ENCODE results near the gene VSIG8.

VSIG8 gene

GRCh38 chr1:159892944-159893343 lies 30.5 kb upstream of the VSIG8 start:
- peaks cover 5% of the 10 kb centered on the region for H3K27me3 Mint-ChIP-seq
- no peak for ATAC-seq
- peaks cover 23% of the 10 kb centered on the region for H3K4me1 Mint-ChIP-seq
- peak overlapping the region; percentile 11 for H3K27ac Mint-ChIP-seq
- H3K9me3 Mint-ChIP-seq, result no peaks in the 10 kb centered on the region
- no peaks in the 10 kb centered on the region for H3K36me3 Mint-ChIP-seq
- no peak overlapping the region for H3K4me3 Mint-ChIP-seq

- ATAC-seq, result peak; percentile 84
- no peaks in the 10 kb centered on the region for H3K9me3 Mint-ChIP-seq
- peak overlapping the region; percentile 36 for H3K27ac Mint-ChIP-seq
Measured at GRCh38 chr1:159891275-159892157, 29.1 kb upstream of the VSIG8 start.

GRCh38 chr1:159890390-159890789 lies 27.9 kb upstream of the VSIG8 start:
- H3K4me3 Mint-ChIP-seq, result no peak overlapping the region
- H3K27ac Mint-ChIP-seq, result peak overlapping the region; percentile 7
- H3K36me3 Mint-ChIP-seq, result no peaks in the 10 kb centered on the region
- ATAC-seq, result no peak
- H3K4me1 Mint-ChIP-seq, result peaks cover 23% of the 10 kb centered on the region
- no peaks in the 10 kb centered on the region for H3K9me3 Mint-ChIP-seq
- H3K27me3 Mint-ChIP-seq, result no peaks in the 10 kb centered on the region

More at GRCh38 chr1:159891275-159892157, 29.1 kb upstream of the VSIG8 start:
- H3K4me1 Mint-ChIP-seq, result peaks cover 23% of the 10 kb centered on the region
- H3K27me3 Mint-ChIP-seq, result peaks cover 5% of the 10 kb centered on the region
- no peaks in the 10 kb centered on the region for H3K36me3 Mint-ChIP-seq
- no peak overlapping the region for H3K4me3 Mint-ChIP-seq

GRCh38 chr1:159889821-159890252 lies 27.4 kb upstream of the VSIG8 start:
- no peak overlapping the region for H3K4me3 Mint-ChIP-seq
- H3K36me3 Mint-ChIP-seq, result no peaks in the 10 kb centered on the region
- peak; percentile 92 for ATAC-seq
- no peaks in the 10 kb centered on the region for H3K9me3 Mint-ChIP-seq
- peak overlapping the region; percentile 7 for H3K27ac Mint-ChIP-seq
- peaks cover 23% of the 10 kb centered on the region for H3K4me1 Mint-ChIP-seq
- H3K27me3 Mint-ChIP-seq, result no peaks in the 10 kb centered on the region

- H3K9me3 Mint-ChIP-seq, result no peaks in the 10 kb centered on the region
- ATAC-seq, result peak; percentile 54
- peak overlapping the region; percentile 7 for H3K27ac Mint-ChIP-seq
- no peak overlapping the region for H3K4me3 Mint-ChIP-seq
- H3K4me1 Mint-ChIP-seq, result peaks cover 23% of the 10 kb centered on the region
- H3K36me3 Mint-ChIP-seq, result peaks cover 5% of the 10 kb centered on the region
- no peaks in the 10 kb centered on the region for H3K27me3 Mint-ChIP-seq
Measured at GRCh38 chr1:159889202-159889601, 26.7 kb upstream of the VSIG8 start.

GRCh38 chr1:159884296-159884695 lies 21.8 kb upstream of the VSIG8 start:
- ATAC-seq, result no peak
- Mint-ChIP-seq H3K36me3 (peaks cover 6% of the 10 kb centered on the region), H3K27me3 (no peaks in the 10 kb centered on the region), H3K9me3 (no peaks in the 10 kb centered on the region), H3K4me1 (peaks cover 4% of the 10 kb centered on the region), H3K27ac (no peak overlapping the region), H3K4me3 (no peak overlapping the region)

GRCh38 chr1:159883134-159883533 lies 20.7 kb upstream of the VSIG8 start:
- H3K4me1 Mint-ChIP-seq, result no peaks in the 10 kb centered on the region
- H3K9me3 Mint-ChIP-seq, result no peaks in the 10 kb centered on the region
- H3K27me3 Mint-ChIP-seq, result no peaks in the 10 kb centered on the region

GRCh38 chr1:159882527-159882862 lies 20.0 kb upstream of the VSIG8 start:
- Mint-ChIP-seq H3K27ac (no peak overlapping the region), H3K4me1 (no peaks in the 10 kb centered on the region), H3K9me3 (no peaks in the 10 kb centered on the region), H3K36me3 (peaks cover 6% of the 10 kb centered on the region), H3K27me3 (no peaks in the 10 kb centered on the region), H3K4me3 (no peak overlapping the region)
- no peak for ATAC-seq

More at GRCh38 chr1:159883134-159883533, 20.7 kb upstream of the VSIG8 start:
- no peak for ATAC-seq
- H3K4me3 Mint-ChIP-seq, result no peak overlapping the region
- H3K36me3 Mint-ChIP-seq, result peaks cover 6% of the 10 kb centered on the region
- H3K27ac Mint-ChIP-seq, result no peak overlapping the region

- Mint-ChIP-seq H3K4me1 (no peaks in the 10 kb centered on the region), H3K36me3 (peaks cover 6% of the 10 kb centered on the region), H3K27ac (no peak overlapping the region), H3K27me3 (no peaks in the 10 kb centered on the region), H3K9me3 (no peaks in the 10 kb centered on the region), H3K4me3 (no peak overlapping the region)
- no peak for ATAC-seq
Measured at GRCh38 chr1:159881622-159882526, 19.4 kb upstream of the VSIG8 start.

GRCh38 chr1:159880430-159880829 lies 18.0 kb upstream of the VSIG8 start:
- H3K27ac Mint-ChIP-seq, result no peak overlapping the region
- no peaks in the 10 kb centered on the region for H3K27me3 Mint-ChIP-seq
- no peak for ATAC-seq
- H3K4me3 Mint-ChIP-seq, result no peak overlapping the region
- H3K9me3 Mint-ChIP-seq, result no peaks in the 10 kb centered on the region
- no peaks in the 10 kb centered on the region for H3K4me1 Mint-ChIP-seq
- H3K36me3 Mint-ChIP-seq, result peaks cover 6% of the 10 kb centered on the region

- Mint-ChIP-seq H3K4me3 (no peak overlapping the region), H3K4me1 (no peaks in the 10 kb centered on the region), H3K27me3 (no peaks in the 10 kb centered on the region), H3K27ac (no peak overlapping the region), H3K9me3 (no peaks in the 10 kb centered on the region), H3K36me3 (peaks cover 6% of the 10 kb centered on the region)
- no peak for ATAC-seq
Measured at GRCh38 chr1:159879977-159880376, 17.5 kb upstream of the VSIG8 start.

- Mint-ChIP-seq H3K9me3 (no peaks in the 10 kb centered on the region), H3K36me3 (peaks cover under 1% of the 10 kb centered on the region), H3K4me1 (no peaks in the 10 kb centered on the region), H3K27ac (no peak overlapping the region), H3K27me3 (no peaks in the 10 kb centered on the region), H3K4me3 (no peak overlapping the region)
- no peak for ATAC-seq
Measured at GRCh38 chr1:159879136-159879535, 16.7 kb upstream of the VSIG8 start.

GRCh38 chr1:159877695-159878444 lies 15.4 kb upstream of the VSIG8 start:
- Mint-ChIP-seq H3K4me3 (no peak overlapping the region), H3K27ac (no peak overlapping the region), H3K27me3 (peaks cover 5% of the 10 kb centered on the region), H3K36me3 (peaks cover 4% of the 10 kb centered on the region), H3K4me1 (no peaks in the 10 kb centered on the region), H3K9me3 (no peaks in the 10 kb centered on the region)
- ATAC-seq, result no peak

GRCh38 chr1:159873530-159874143 lies 11.2 kb upstream of the VSIG8 start:
- H3K4me1 Mint-ChIP-seq, result no peaks in the 10 kb centered on the region
- no peak overlapping the region for H3K27ac Mint-ChIP-seq
- no peaks in the 10 kb centered on the region for H3K9me3 Mint-ChIP-seq
- H3K4me3 Mint-ChIP-seq, result no peak overlapping the region
- peaks cover 15% of the 10 kb centered on the region for H3K27me3 Mint-ChIP-seq
- peaks cover 17% of the 10 kb centered on the region for H3K36me3 Mint-ChIP-seq
- no peak for ATAC-seq
